ENCODE results near the gene IGSF9. TPM values are rescaled to one million over a fixed set of nuclear protein-coding genes. Genes with fewer than 3 reads are reported as not detected.

Gene IGSF9
- total RNA-seq, 1 donor: under 0.01 TPM

DNA sequence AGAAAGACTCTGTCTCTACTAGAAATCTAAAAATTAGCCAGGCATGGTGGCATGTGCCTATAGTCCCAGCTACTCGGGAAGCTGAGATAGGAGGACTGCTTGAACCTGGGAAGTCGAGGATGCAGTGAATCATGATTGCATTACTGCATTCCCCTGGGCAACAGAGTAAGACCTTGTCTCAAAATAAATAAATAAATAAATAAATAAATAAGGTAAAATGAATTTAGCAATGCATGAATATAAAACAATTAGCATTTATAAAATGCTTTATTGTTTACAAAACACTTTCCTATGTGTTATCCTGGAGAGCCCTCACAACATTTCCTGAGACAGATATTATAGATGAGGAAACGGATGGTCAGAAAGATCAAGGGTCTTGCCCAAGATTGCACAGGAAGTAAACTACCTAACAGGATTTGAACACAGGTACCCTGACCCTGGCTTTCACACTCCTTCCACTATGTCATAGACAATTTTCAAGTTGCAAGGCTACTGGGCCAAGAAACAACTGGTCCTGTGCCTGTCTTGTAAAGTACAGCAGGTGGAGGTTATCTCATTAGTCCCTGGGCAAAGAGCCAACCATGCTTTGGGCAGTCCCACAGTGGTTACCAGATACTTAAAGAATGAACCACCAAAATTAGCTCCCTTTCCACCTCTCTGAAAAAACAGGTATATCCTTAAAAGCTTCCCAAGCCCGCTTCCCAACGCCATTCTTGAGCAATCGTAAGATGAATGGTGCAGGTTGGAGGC is 67.5 kb downstream of the IGSF9 start:
- Histone ChIP-seq H4K20me1 (ENCODE audit: insufficient read depth, low read length) (no peaks in the 10 kb centered on the region), H3K4me3 (ENCODE audit: insufficient read depth, low read length) (no peak overlapping the region), H3K36me3 (ENCODE audit: insufficient read depth, low read length) (no peaks in the 10 kb centered on the region), H3K4me2 (ENCODE audit: insufficient read depth, low read length) (no peak overlapping the region), H3K27ac (ENCODE audit: low read depth, low read length) (no peak overlapping the region), H2AFZ (ENCODE audit: low read length) (no peak overlapping the region), H3K4me1 (ENCODE audit: insufficient read depth, low read length) (peaks cover 31% of the 10 kb centered on the region), H3K27me3 (ENCODE audit: insufficient read depth, low read length) (no peaks in the 10 kb centered on the region), H3K79me2 (ENCODE audit: insufficient read depth, low read length) (no peaks in the 10 kb centered on the region), H3K9me3 (ENCODE audit: low read depth, low read length) (no peaks in the 10 kb centered on the region)
- no peak for TF ChIP-seq CTCF (IDR thresholded peaks at IDR 0.05; ENCODE audit: extremely low read depth, low read depth, low read length)
- DNase-seq (ENCODE audit: insufficient read length, low spot score, missing footprints): no peak

Small RNA genes within 50 kb of the gene (small RNA-seq; reads per million reads assigned to genes)
- gene MIR4259: not detected

Other genes starting within 250 kb of the IGSF9 start
- gene CRP, start 231.0 kb downstream of the IGSF9 start, total RNA-seq: not detected in 2 replicates
- gene DUSP23, start 164.7 kb downstream of the IGSF9 start, total RNA-seq: 13.8 and 15.9 TPM in 2 replicates
- not detected in 2 replicates for gene FCRL6, start 143.3 kb downstream of the IGSF9 start, total RNA-seq
- gene SLAMF8, start 118.7 kb downstream of the IGSF9 start, total RNA-seq: under 0.01 and 0.36 TPM in 2 replicates
- gene VSIG8, start 83.0 kb downstream of the IGSF9 start, total RNA-seq: not detected in 2 replicates
- 0.29 and 0.36 TPM in 2 replicates for gene CFAP45, start 45.4 kb downstream of the IGSF9 start, total RNA-seq
- 156 and 159 TPM in 2 replicates for gene TAGLN2, start 20.1 kb downstream of the IGSF9 start, total RNA-seq
- not detected in 2 replicates for gene SLAMF9, start 8.6 kb upstream of the IGSF9 start, total RNA-seq
- 7.2 and 7.4 TPM in 2 replicates for gene PIGM, start 86.4 kb upstream of the IGSF9 start, total RNA-seq
- gene KCNJ10, start 124.5 kb upstream of the IGSF9 start, total RNA-seq: not detected in 2 replicates
- gene KCNJ9, start 135.9 kb upstream of the IGSF9 start, total RNA-seq: not detected in 2 replicates
- 18.0 and 19.9 TPM in 2 replicates for gene IGSF8, start 153.0 kb upstream of the IGSF9 start, total RNA-seq
- 0.72 and 1.2 TPM in 2 replicates for gene ATP1A2, start 170.1 kb upstream of the IGSF9 start, total RNA-seq
- gene ATP1A4, start 206.0 kb upstream of the IGSF9 start, total RNA-seq: not detected in 2 replicates
- gene CASQ1, start 245.0 kb upstream of the IGSF9 start, total RNA-seq: 0.29 and 0.36 TPM in 2 replicates